ENCODE data around the gene EYS. TPM values are rescaled to one million over a fixed set of nuclear protein-coding genes. Genes with fewer than 3 reads are reported as not detected.

EYS gene
- total and polyA plus RNA-seq, 2 of the 8 experiments (the other 6 are each of a cell fraction or from before 2014, with no cell fraction given): 0.05 to 0.13 TPM

DNA sequence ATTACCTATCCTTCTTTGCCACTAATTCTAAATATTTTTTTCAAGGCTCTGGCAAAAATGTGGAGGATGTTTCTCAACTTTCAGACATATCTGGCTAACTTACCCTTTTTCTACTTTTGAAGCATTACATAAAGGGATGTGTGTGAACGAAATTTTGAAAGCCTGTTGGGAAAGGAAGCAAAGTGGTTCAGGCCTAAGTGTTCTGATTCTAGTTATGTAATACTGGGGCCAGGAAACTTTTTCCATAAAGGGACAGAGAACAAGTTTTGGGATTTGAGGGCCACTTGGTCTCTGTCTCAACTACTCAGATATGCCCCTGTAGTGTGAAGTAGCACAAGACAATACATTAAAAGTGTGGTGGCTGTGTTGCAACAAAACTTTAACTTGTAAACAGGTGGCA lies 1349.6 kb downstream of the EYS start:
- Histone ChIP-seq H2AFZ (ENCODE audit: low read length) (no peak overlapping the region), H2BK20ac (ENCODE audit: low read length) (no peak overlapping the region), H4K20me1 (replicated peaks in 1 of 2; ENCODE audit: control insufficient read depth in 1 of 2, insufficient read depth in 2 of 2, low read length in 2 of 2) (no peaks in the 10 kb centered on the region), H3K23ac (ENCODE audit: insufficient read length) (no peak overlapping the region), H3K27ac (ENCODE audit: low read depth, low read length) (no peak overlapping the region), H3K36me3 (ENCODE audit: control insufficient read depth in 2 of 4, insufficient read depth in 4 of 4, low read length in 3 of 4) (no peaks in the 10 kb centered on the region), H3K56ac (replicated peaks; ENCODE audit: insufficient read length, low read depth, low read length) (no peak overlapping the region), H3K23me2 (ENCODE audit: low read depth, low read length) (no peaks in the 10 kb centered on the region), H3K9ac (replicated peaks in 1 of 4; ENCODE audit: extremely low read depth in 1 of 4, low read depth in 3 of 4, low read length in 3 of 4) (no peak overlapping the region), H4K5ac (ENCODE audit: insufficient read length, low read depth, low read length) (no peak overlapping the region), H2AK5ac (ENCODE audit: low read depth, low read length) (no peak overlapping the region), H4K8ac (ENCODE audit: extremely low read depth, insufficient read depth, low read length) (no peak overlapping the region), H2BK120ac (replicated peaks; ENCODE audit: low read depth, low read length) (no peak overlapping the region), H3K79me1 (ENCODE audit: low read depth, low read length) (no peaks in the 10 kb centered on the region), H3K4me1 (replicated peaks in 1 of 4; ENCODE audit: control insufficient read depth in 3 of 4, insufficient read depth in 4 of 4, low read length in 3 of 4) (no peaks in the 10 kb centered on the region), H2BK12ac (ENCODE audit: low read depth, low read length) (no peak overlapping the region), H3K27me3 (replicated peaks in 1 of 4; ENCODE audit: control insufficient read depth in 3 of 4, extremely low read depth in 1 of 4, insufficient read depth in 3 of 4, low read length in 3 of 4) (no peaks in the 10 kb centered on the region), H3K18ac (ENCODE audit: extremely low read depth, low read length) (no peak overlapping the region), H3K79me2 (ENCODE audit: control insufficient read depth in 1 of 2, insufficient read depth in 2 of 2, low read length in 2 of 2) (no peaks in the 10 kb centered on the region), H2BK5ac (ENCODE audit: low read depth, low read length) (no peak overlapping the region), H3K4me2 (ENCODE audit: insufficient read depth in 1 of 2, low read depth in 2 of 2, low read length in 2 of 2) (no peak overlapping the region), H3K9me3 (ENCODE audit: insufficient read depth in 2 of 2, low read depth in 1 of 2, low read length in 1 of 2) (no peaks in the 10 kb centered on the region), H2BK15ac (ENCODE audit: low read length) (no peak overlapping the region), H4K91ac (replicated peaks; ENCODE audit: insufficient read length, low read length) (no peak overlapping the region), H3K14ac (ENCODE audit: insufficient read length) (no peak overlapping the region), H3K4me3 (ENCODE audit: extremely low read depth in 1 of 4, insufficient read depth in 2 of 4, low read depth in 3 of 4, low read length in 4 of 4) (no peak overlapping the region), H3K4ac (replicated peaks; ENCODE audit: insufficient read length, low read depth, low read length) (no peak overlapping the region)
- FAIRE-seq (no peak), DNase-seq (ENCODE audit: low read depth in 1 of 2, low spot score in 2 of 2) (no peak)
- 95% methylated on average over 1 of the region's 1 CpG; no CpG with 5 or more reads in 1 of the 2 experiments for WGBS, 2 experiments (ENCODE audit: extremely low coverage in 1 of 2, insufficient coverage in 1 of 2, insufficient read length in 1 of 2, insufficient replicate concordance in 2 of 2, low coverage in 1 of 2, low lambda C conversion rate in 2 of 2, missing lambda C conversion rate in 1 of 2)
- no peak for TF ChIP-seq SUZ12 (IDR thresholded peaks at IDR 0.05; ENCODE audit: low read length)
- no peak for TF ChIP-seq POU5F1 (IDR thresholded peaks at IDR 0.05; ENCODE audit: low read depth, low read length)
- no peak for TF ChIP-seq ZNF274 (IDR thresholded peaks at IDR 0.05; ENCODE audit: borderline replicate concordance, extremely low read depth, low read length)
- TF ChIP-seq POLR2A (IDR thresholded peaks at IDR 0.05; ENCODE audit: control extremely low read depth in 1 of 2, low read depth in 2 of 2, low read length in 2 of 2): no peak
- CTCF ChIA-PET (ENCODE audit: partially characterized antibody): no interaction called here
- POLR2A ChIA-PET (ENCODE audit: partially characterized antibody): no interaction called here

All from H1 (cell line).